Stimulated activated CD8-positive, alpha-beta memory T cell treated with anti-CD3 and anti-CD28 coated beads, Interleukin-4, amount 100 ng/mL, for 4 hours (primary cell): Measurements from ENCODE around the gene SIPA1L3.
"Not testable (repeated sequence)": the region's sequence is repeated elsewhere in the genome, so short reads cannot be mapped to it uniquely, and the experiment has no call there.

Experiments used
- DNase-seq, 2 donors: peaks; one replicate each; pipeline ENCODE4 v3.0.0-alpha.2; 2020; ENCODE audit warnings: low read depth in 2 of 2, low spot score in 1 of 2

The SIPA1L3 gene

DNA sequence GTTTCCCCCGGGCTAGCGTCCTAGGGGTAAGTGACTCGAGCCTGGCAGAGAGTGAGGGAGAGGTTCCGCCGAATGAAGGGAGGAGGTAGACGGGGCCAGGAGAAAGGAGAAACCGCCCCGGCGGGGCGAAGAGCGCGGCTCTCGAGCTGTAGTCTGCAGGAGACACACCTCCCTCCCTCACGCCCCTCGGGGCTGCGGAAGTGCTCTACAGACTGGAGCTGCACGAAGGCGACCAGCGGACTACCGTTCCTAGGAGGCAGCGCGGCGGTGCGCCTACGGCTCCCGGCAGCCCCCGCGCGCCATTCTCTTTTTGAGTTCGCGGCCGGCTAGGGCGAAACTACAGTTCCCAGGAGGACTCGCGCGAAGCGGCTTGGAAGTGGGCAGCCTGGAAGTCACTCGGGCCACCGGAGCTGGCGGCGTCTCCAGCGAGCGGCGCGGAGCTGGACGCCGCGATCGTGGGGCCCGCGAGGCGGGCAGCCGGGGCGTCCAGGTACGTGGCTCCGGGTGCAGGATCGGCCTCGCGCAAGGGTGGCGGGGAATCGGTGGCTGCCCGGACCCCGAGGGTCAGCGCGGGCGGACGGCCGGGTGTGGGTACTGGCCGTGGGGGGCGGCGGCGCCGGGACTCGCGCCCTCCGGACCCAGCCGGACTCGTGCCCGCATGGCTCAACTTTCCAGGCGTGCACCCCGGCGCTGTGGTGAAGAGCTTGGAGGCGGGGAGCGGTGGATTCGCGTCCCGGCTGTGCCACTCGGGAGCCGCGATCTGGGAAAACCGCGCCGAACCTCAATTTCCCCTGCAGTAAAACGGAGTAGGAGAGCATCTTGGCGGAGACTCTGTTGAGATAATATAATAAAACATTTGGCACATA lies at the start of gene SIPA1L3:
TSS of gene SIPA1L3 (plus strand) at position 340 of the 866 bp plus-strand sequence. CDS start 174,358 bp downstream, outside the sequence.
- DNase-seq: peak; percentile 82 to 85

- DNase-seq: no peak
Observed at GRCh38 chr19:37864501-37864900, 42.5 kb upstream of the SIPA1L3 start.

- DNase-seq: not testable (repeated sequence)
Observed at GRCh38 chr19:37865930-37866329, 41.1 kb upstream of the SIPA1L3 start.

- DNase-seq: no peak
Observed at GRCh38 chr19:37867831-37868230, 39.2 kb upstream of the SIPA1L3 start.

GRCh38 chr19:37869766-37870340 lies 37.2 kb upstream of the SIPA1L3 start:
- no peak for DNase-seq

GRCh38 chr19:37872383-37872782 lies 34.6 kb upstream of the SIPA1L3 start:
- no peak for DNase-seq

GRCh38 chr19:37874784-37875183 lies 32.2 kb upstream of the SIPA1L3 start:
- DNase-seq: no peak

DNA sequence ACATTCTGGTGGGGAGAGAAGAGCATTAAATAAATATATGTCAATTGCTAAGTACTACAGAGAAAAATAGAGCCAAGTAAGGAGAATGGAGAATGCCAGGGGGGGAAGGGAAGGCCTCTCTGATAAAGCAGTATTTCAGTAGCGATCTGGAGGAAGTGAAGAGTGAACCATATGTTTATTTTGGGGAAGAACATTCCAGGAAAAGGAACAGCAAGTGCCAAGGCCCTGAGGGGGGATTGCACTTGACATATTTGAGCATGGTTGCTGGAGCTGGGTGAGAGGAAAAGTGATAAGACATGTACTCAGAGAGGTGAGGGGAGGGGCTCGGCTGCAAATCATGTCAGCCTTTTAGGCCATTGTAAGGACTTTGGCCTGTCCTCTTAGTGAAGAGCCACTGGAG lies 31.0 kb upstream of the SIPA1L3 start:
- DNase-seq: no peak

GRCh38 chr19:37877147-37877546 lies 29.9 kb upstream of the SIPA1L3 start:
- DNase-seq: no peak

- DNase-seq: no peak
Observed at GRCh38 chr19:37885392-37885791, 21.6 kb upstream of the SIPA1L3 start.

DNA sequence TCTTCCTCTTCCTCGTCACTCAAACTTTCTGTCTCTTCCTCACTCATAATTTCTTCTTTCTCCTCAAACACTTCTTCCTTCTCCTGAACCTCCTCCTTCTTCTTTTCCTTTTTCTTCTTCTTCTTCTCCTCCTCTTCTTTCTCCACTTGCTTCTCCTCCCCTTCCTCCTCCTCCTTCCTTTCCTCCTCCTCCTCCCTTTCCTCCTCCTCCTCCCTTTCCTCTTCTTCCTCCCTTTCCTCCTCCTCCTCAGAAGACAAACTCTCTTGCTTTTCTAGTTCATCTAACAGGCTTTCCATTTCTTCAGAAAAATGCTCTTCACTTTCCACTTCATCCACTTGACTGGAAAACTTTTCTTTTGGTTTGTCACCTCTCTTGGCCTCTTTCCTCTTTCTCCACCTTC lies 20.4 kb upstream of the SIPA1L3 start:
- no peak for DNase-seq

DNA sequence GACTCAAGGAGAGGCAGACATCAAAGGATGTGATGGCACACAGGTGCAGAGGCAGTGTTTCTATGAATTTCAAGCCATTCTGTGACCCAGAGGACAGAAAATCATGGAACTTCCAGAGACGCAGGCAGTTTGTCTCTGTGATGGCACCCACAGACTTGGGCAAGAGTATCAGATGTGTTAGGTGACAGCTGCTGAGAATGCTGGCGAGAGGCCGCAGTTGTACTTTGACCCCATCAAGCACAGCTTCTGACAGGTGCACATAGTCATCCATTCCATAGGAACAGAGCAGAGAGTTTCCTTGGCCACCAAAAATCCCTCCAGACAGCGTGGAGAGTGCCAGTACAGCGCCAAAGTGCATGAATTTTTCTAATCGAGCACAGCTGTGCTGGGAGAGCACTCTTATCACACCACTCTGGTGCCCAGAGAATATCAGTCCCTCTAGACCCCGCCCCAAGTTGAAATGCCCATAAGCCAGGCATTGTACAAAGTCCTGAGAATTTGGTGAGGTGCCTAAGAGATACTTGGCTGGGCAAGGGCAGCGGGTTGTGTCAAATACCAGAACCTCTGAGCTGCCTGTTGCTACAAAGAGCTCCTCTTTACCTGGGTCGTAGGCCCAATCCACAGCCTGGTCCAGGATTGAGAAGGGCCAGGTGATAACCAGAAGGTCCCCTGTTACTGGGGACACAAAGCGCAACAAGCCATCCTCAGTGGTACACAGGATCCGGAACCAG lies 13.0 kb upstream of the SIPA1L3 start:
- DNase-seq: no peak

GRCh38 chr19:37896180-37896579 lies 10.8 kb upstream of the SIPA1L3 start:
- DNase-seq: no peak

GRCh38 chr19:37899453-37899852 lies 7.6 kb upstream of the SIPA1L3 start:
- DNase-seq: no peak

DNA sequence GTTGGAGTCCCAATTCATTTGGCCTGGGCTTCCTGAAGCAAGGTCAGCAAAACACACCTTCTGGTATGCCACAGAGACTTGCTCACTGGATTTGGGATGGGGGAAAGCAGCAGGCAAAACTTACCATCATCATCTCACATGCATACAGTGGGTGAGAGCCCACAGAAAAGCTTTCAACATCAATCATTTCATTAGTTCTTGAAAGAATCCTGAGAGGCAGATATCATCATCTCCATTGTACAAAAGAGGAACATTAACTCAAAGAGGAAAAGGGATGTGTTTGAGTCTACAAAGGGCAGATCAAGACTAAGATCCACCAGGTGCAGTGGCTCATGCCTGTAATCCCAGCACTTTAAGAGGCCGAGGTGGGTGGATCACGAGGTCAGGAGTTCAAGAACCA lies 7.0 kb upstream of the SIPA1L3 start:
- DNase-seq: no peak

DNA sequence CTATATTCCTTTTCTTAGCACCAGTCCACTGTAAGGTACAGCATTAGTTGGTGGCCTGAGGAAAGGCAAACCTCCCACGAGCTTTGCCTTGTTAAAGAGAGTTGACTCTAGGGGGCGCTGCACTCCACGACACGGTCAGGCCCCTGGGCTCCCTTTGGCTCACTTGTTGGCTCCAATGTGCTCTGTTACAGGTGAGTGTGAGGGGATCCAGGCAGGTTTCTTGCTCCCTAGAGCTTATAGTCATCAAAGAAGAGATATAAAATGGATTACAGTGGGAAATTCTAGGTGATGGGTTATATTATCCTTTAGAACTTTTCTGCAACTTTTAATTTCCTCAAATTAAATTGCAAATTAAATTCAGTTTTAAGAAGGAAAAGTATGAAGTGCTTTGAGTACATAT lies 4.3 kb upstream of the SIPA1L3 start:
- DNase-seq: peak; percentile 47 to 68

- no peak for DNase-seq
Observed at GRCh38 chr19:37903096-37903495, 3.9 kb upstream of the SIPA1L3 start.

DNA sequence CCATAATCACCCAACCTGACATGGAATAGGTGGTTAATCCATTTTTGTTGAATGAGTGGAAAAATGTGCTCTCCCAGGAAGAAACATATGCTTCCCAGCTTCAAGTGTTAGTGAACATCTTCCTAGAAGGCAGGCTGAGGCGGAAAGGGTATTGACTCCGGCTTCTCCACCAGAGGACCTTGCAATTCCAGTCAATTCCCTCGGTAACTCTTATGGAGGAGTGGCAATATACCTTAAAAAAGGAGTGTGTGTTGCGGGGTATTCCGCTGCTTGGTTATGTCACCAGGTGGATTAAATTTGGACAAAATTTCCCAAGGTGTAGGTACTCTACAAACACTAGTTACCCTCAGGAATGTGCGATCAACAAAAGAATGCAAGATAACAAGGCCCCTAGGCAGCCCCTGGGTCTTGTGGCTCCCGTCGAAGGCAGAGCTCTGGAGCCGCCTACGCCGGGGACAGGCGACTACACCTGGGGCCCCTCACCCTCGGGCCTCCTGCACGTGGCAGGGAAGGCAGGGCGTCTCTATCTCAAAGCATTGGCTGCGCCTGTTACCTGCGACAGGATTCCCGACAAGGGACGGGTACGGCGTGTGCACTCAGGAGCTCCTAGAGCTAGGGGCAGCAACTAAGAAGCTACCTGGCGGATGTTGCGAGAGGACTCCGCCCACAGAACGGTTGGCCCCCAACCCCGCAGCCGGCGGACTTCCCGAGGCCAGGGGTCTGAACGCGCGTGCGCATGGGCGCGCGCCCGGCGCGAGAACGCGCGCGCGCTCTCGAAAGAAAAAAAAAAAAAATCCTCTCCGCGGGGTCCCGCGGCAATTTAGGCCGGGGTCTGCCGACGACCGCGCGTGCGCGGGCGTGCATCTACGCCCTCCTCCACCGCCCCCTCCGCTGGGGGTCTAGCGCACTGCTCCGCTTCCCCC lies 801 bp upstream of the SIPA1L3 start, which contains the start of gene WDR87:
TSS of gene WDR87 (minus strand) at position 649 of the 923 bp plus-strand sequence. CDS start 8,355 bp downstream, outside the sequence.
- DNase-seq: peak in 1 of 2 donors; percentile 13

DNA sequence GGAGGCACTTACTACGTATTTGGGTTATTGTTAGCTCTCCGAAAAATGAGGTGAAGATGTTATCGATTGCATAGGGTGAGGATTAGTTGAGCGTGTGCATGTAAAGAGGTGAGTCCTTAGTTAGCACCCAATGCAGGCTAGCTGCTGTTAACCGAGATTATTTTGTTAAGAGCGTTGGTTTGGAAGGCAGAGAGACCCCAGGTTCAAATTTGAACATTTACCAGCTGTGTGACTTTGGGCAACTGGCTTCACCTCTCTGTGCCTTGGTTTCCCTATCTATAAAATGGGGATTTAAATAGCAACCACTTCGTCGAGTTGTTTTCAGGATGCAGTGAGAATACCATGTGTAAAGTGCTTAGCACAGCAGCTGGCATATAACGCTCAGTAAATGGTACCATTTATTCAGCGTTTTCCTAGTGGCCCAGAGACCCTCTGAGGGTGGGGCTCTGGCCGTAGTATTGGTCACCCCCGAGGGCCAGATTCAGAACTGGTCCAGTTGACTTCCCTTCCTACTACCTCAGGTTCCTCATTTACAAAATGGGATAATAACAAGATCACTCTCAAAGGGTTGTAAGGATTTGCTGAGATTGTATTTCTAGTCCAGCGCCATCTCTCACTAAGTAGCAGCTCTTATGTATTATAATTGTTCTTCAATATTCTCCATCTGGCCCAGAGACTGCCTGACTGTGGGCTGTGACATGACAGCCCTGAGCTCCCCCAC lies 887 bp downstream of the SIPA1L3 start:
- DNase-seq: no peak

DNA sequence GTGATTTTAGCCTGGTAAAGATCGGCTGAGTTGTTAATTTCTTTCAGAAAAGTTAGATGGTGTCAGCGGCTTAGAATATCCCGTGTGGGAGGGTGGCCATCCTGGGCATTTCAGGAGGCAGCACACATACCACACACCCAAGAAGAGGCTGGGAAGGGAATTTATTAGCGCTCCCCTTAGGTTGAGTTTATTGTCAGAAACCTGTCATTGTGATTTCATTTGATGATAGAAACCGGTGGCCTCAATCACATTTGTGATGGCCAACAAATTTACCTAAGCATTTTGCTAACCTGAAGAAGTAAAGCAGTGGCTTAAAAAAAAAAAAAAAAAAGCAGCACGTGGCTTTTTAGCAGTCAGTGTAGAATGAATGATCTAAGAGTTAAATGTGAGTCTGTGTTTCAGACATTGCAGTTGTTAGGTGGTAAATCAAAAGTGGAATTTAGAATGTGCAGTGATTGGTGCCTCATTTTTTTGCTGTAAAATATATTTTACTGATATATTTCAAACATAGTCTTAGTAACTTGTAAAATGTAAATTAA lies 2.7 kb downstream of the SIPA1L3 start:
- DNase-seq: no peak
